BLaER1 treated with 17β-estradiol and CSF1 and Interleukin-3, amounts not matched to agents 10 nM and 100 nM (cell line): Measurements from ENCODE around the gene RPL22.
A peak's percentile ranks its signal among the peaks of the same experiment; 100 is the strongest.

Source experiments
- H3K27ac ChIP-seq, 11 experiments: shearing (Covaris generic); formaldehyde crosslinking; 2 replicates each; pipeline ENCODE4 v1.8.1; 2022
- H3K27me3 ChIP-seq, 11 experiments: shearing (Covaris generic); formaldehyde crosslinking; 2 replicates each; pipeline ENCODE4 v1.8.1; 2022
- H3K36me3 ChIP-seq, 11 experiments: shearing (Covaris generic); formaldehyde crosslinking; 2 replicates each; pipeline ENCODE4 v1.8.1; 2022
- H3K4me1 ChIP-seq, 10 experiments: shearing (Covaris generic); formaldehyde crosslinking; 2 replicates each; pipeline ENCODE4 v1.8.1; 2022
- H3K4me2 ChIP-seq, 11 experiments: shearing (Covaris generic); formaldehyde crosslinking; 2 replicates each; pipeline ENCODE4 v1.8.1; 2022
- H3K4me3 ChIP-seq, 10 experiments: shearing (Covaris generic); formaldehyde crosslinking; 2 replicates each; pipeline ENCODE4 v1.8.1; 2022
- H3K9ac ChIP-seq, 11 experiments: shearing (Covaris generic); formaldehyde crosslinking; 2 replicates each; pipeline ENCODE4 v1.8.1; 2022
- H3K9me3 ChIP-seq, 11 experiments: shearing (Covaris generic); formaldehyde crosslinking; replicated peaks in 1 of 11; 2 replicates each; pipeline ENCODE4 v1.8.1; 2022
- H4K20me1 ChIP-seq, 11 experiments: shearing (Covaris generic); formaldehyde crosslinking; 2 replicates each; pipeline ENCODE4 v1.8.1; 2022
- Cebpa-rat ChIP-seq, 11 experiments: shearing (Covaris generic); IDR thresholded peaks; 2 replicates each; pipeline ENCODE4 v1.8.1; 2022

Gene RPL22

DNA sequence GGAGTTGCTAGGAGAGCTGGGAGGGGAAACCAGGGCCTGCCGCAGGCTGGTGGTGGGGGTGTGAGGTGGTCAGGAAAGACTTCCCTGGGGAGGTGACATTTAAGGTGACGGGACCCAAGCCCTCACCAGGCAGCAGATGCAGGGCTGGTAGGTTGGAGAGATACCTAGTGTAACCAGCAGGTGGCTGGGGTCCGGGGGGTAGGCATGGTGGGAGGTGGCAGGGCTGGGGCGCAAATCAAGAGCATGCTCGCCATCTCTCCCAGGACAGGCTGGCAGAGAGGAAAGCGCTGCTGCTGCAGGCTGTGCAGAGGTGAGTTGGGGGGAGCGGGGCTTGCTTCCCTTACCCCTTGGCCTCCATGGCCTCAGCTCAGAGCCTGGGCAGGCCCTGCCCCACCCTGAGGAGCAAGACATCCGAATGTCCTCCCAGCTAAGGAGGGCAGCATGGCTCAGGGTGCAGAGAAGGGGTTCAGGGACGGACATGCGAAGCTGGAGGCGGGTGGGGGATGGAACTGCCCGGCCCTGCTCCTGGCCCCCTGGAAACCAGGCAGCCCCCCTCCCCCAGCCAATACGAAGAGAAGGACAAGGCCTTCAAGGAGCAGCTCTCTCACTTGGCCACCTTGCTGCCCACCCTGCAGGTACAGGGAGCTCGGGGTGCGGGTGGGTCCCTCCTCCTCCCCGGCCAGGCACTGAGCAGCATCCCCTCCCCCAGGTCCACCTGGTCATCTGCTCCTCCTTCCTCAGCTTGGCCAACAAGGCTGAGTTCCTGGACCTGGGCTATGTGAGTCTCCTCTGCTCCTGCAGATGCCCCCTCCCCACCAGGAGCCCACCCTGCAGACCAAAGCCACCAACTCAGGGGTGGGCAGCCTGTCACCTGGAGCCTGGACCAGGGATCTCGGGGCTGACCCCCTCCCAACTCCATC is 10.5 kb upstream of the RPL22 start:
- peaks cover 0 to 12% (median 0%) of the 10 kb centered on the region in 11 experiments; a peak in 3 of 22 replicates for H4K20me1 ChIP-seq
- H3K9ac ChIP-seq = peak overlapping the region in 5 of 11 experiments; percentile 28 to 59 (median 45); a peak in 5 of 22 replicates
- H3K27me3 ChIP-seq = peaks cover 39 to 50% (median 46%) of the 10 kb centered on the region in 11 experiments
- H3K4me3 ChIP-seq = peak overlapping the region in 7 of 10 experiments; percentile 26 to 46 (median 39); a peak in 5 of 20 replicates
- H3K9me3 ChIP-seq = peaks cover 0 to 11% (median 8%) of the 10 kb centered on the region in 11 experiments; a peak in 12 of 22 replicates
- peaks cover 39 to 66% (median 60%) of the 10 kb centered on the region in 10 experiments for H3K4me1 ChIP-seq
- peak overlapping the region; percentile 77 to 94 (median 86) for H3K4me2 ChIP-seq
- TF ChIP-seq Cebpa-rat (IDR thresholded peaks at IDR 0.05) = no peak
- H3K36me3 ChIP-seq = no peaks in the 10 kb centered on the region
- H3K27ac ChIP-seq = no peak overlapping the region

DNA sequence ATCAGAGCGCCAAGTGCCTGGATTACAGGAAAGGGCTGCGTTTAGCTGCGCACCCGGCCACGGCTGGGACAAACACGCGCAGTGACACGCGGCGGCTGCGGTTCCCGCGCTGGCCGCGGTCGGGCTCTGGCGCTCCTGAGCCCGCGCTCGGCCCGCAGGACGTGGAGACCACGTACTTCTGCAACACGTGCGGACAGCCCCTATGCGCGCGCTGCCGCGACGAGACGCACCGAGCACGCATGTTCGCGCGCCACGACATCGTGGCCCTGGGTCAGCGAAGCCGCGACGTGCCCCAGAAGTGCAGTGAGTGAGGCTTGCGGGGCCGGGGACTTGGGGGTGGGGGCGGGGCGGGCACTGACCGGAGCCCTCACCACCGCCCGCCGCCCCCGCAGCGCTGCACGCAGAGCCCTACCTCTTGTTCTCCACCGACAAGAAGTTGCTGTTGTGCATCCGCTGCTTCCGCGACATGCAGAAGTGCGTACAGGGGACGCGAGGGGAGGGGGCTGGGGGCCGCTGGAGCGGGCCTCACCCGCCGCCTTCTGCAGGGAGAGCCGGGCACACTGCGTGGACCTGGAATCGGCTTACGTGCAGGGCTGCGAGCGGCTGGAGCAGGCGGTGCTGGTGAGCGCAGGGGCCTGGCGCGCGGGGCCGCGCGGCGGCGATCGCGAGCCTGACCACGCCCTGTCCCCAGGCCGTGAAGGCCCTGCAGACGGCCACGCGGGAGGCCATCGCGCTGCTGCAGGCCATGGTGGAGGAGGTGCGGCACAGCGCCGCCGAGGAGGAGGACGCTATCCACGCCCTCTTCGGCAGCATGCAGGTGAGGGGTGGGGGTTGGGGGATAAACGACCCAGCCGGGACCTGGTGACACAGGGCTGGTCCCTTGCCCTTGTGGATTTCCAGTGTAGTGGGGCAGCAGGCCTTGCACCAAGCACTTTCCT is 9.6 kb upstream of the RPL22 start:
- H3K4me3 ChIP-seq = peak overlapping the region in 9 of 10 experiments; percentile 26 to 50 (median 39); a peak in 9 of 20 replicates
- H3K9ac ChIP-seq = peak overlapping the region in 5 of 11 experiments; percentile 28 to 59 (median 45); a peak in 5 of 22 replicates
- peak overlapping the region; percentile 77 to 94 (median 86) for H3K4me2 ChIP-seq
- peaks cover 45 to 59% (median 55%) of the 10 kb centered on the region in 11 experiments for H3K27me3 ChIP-seq
- no peak for TF ChIP-seq Cebpa-rat (IDR thresholded peaks at IDR 0.05)
- H3K27ac ChIP-seq = no peak overlapping the region
- peaks cover 0 to 8% (median 5%) of the 10 kb centered on the region in 11 experiments; a peak in 12 of 22 replicates for H3K9me3 ChIP-seq
- peaks cover 39 to 66% (median 60%) of the 10 kb centered on the region in 10 experiments for H3K4me1 ChIP-seq
- peaks cover 0 to 12% (median 0%) of the 10 kb centered on the region in 11 experiments; a peak in 3 of 22 replicates for H4K20me1 ChIP-seq
- no peaks in the 10 kb centered on the region for H3K36me3 ChIP-seq

DNA sequence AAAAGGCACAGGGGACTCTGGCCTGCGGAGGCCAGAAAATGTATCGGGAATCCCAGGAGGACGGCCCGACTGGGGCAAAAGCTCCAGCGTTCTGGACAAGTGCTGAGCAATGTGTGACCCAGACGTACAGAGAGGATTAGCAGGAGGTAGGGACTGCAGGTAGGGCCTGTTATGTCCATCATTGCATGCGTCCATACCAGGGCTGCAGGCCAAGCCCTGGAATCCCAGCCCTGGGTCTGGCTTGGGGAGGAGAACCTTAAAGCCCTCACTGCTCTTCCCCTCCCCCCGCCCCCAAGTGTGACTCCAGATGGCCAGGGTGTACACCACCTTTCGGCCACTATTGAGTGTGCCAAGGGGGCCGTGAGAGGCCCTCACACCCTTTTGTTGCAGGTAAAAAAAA is 8.5 kb upstream of the RPL22 start:
- Histone ChIP-seq H3K4me1 (peaks cover 36 to 61% (median 54%) of the 10 kb centered on the region in 10 experiments), H4K20me1 (peaks cover 0 to 12% (median 0%) of the 10 kb centered on the region in 11 experiments; a peak in 3 of 22 replicates), H3K4me3 (no peak overlapping the region), H3K9ac (no peak overlapping the region), H3K9me3 (no peaks in the 10 kb centered on the region), H3K4me2 (no peak overlapping the region), H3K27me3 (peaks cover 45 to 62% (median 56%) of the 10 kb centered on the region in 11 experiments), H3K36me3 (no peaks in the 10 kb centered on the region), H3K27ac (no peak overlapping the region)
- TF ChIP-seq Cebpa-rat (IDR thresholded peaks at IDR 0.05) = no peak

DNA sequence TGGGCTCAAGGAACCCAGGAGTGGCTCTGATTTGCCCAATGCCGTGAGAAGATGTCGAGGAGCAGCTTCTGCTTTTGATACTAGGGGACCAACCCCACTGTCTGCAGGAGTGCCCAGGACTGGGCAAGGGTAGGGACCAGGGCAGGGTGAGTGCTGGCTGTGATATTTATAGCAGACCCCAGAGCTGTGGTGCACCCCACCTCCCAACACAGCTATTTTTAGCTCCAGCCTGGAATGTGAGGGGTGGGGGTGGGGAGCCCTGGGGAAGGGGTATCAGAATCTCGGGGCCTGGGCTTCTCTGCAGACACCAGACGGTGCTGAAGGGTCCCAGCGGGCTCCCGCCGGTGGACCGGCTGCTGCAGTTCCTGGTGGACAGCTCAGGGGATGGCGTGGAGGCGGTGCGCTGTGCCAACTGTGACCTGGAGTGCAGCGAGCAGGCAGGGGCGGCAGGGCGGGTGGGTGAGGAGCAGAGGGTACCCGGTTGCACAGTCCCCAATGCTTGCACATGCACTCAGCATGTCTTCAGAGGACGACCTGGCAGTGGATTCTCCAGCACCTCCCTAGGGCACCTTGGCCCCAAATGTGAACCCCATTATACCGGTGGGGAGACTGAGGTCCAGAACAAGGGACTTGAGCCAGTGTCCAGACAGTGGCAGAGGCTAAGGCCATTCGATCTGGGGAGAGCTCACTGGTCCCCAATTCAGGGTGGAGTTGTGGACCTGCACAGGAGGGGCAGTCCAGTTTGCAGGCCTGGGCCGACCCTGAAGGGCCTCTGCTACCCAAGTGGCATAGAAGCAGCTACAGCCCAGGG is 7.9 kb upstream of the RPL22 start:
- no peaks in the 10 kb centered on the region for H3K36me3 ChIP-seq
- 0 out of 22 replicates have a peak overlapping the region, but pooled peaks of 2 of the 11 experiments have one; percentile 94 to 98 for H3K4me2 ChIP-seq
- H3K9ac ChIP-seq = no peak overlapping the region
- no peaks in the 10 kb centered on the region for H3K9me3 ChIP-seq
- H3K27me3 ChIP-seq = peaks cover 45 to 62% (median 56%) of the 10 kb centered on the region in 11 experiments
- TF ChIP-seq Cebpa-rat (IDR thresholded peaks at IDR 0.05) = no peak
- H3K4me1 ChIP-seq = peaks cover 30 to 54% (median 47%) of the 10 kb centered on the region in 10 experiments
- H3K4me3 ChIP-seq = no peak overlapping the region
- no peak overlapping the region for H3K27ac ChIP-seq
- H4K20me1 ChIP-seq = peaks cover 0 to 12% (median 0%) of the 10 kb centered on the region in 11 experiments; a peak in 3 of 22 replicates

DNA sequence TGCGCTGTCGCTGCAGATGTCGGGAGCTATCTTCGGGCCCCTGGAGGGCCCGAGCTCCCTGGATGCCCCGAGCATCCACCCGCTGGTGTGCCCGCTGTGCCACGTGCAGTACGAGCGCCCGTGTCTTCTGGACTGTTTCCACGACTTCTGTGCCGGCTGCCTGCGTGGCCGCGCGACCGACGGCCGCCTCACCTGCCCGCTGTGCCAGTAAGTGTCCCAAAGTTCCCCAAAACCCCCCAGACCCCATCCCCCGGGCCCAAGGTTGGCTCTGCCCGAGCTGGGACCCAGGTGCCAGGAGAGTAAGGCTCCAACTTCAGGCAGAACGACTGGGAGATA is 7.1 kb upstream of the RPL22 start:
- Histone ChIP-seq H4K20me1 (peaks cover 0 to 8% (median 0%) of the 10 kb centered on the region in 11 experiments; a peak in 3 of 22 replicates), H3K4me1 (peaks cover 25 to 46% (median 39%) of the 10 kb centered on the region in 10 experiments), H3K4me3 (peak overlapping the region; percentile 38 to 70 (median 56); a peak in 19 of 20 replicates), H3K27me3 (peaks cover 45 to 62% (median 56%) of the 10 kb centered on the region in 11 experiments), H3K36me3 (no peaks in the 10 kb centered on the region), H3K27ac (no peak overlapping the region), H3K4me2 (peak overlapping the region; percentile 72 to 98 (median 88)), H3K9ac (peak overlapping the region in 8 of 11 experiments; percentile 39 to 71 (median 56); a peak in 13 of 22 replicates), H3K9me3 (no peaks in the 10 kb centered on the region)
- no peak for TF ChIP-seq Cebpa-rat (IDR thresholded peaks at IDR 0.05)

DNA sequence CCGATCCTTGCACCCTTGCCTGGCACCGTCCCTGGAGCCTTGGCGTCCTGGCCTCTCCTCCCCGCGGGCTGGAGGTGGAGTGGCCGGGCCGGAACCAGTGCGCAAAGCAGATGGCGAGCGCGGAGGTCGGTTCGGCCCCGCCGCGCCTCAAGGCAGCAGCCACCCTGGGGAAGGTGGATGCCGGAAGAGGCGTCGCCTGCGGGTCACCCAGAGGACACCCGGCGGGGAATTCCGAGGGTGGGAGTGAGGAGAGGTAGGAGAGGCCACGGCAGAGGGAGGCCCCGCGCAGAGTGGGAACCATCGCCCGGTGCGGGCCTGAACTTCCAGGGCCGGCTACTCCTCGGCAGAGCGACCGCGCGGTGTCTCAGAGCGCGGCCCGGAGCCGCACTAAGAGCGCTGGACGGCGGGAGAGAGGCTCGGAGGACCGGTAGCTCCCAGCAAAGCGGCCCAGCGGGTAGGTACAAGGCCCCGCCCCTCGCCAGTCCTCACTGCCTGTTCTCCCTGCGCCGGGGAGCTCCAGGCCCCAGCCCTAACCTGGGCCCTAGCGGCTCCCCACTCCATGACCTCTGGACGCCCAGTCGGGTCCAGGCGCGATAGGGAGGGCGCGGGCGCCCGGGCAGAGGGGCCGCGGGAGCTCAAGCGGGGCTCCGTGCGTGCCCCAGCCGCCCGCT is 6.6 kb upstream of the RPL22 start, which contains the start of gene RNF207:
RNF207 (plus strand) TSS at position 271 of the 671 bp plus-strand sequence. CDS start 417 bp downstream, outside the sequence.
- Histone ChIP-seq H4K20me1 (peaks cover 0 to 8% (median 0%) of the 10 kb centered on the region in 11 experiments; a peak in 3 of 22 replicates), H3K4me2 (peak within 1 kb of the TSS; percentile 72 to 98 (median 88))

DNA sequence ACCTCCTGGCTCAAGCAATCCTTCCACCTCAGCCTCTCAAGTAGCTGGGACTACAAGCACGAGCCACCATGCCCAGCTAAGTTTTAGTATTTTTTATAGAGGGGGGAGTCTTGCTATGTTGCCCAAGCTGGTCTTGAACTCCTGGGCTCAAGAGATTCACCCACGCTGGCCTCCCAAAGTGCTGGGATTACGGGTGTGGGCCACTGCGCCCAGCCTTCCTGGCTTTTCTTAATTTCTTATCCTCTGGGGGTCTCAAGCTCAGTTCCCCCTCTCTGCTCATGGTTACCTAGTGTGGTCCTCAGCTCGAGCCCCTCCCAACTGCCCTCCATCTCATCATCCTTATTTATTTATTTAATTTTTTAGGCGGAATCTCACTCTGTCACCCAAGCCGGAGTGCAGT is 2.9 kb upstream of the RPL22 start:
- no peak overlapping the region for H3K9ac ChIP-seq
- no peak overlapping the region for H3K27ac ChIP-seq
- H3K27me3 ChIP-seq = peaks cover 29 to 36% (median 33%) of the 10 kb centered on the region in 11 experiments
- peaks cover 8 to 28% (median 13%) of the 10 kb centered on the region in 11 experiments; a peak in 20 of 22 replicates for H4K20me1 ChIP-seq
- H3K4me1 ChIP-seq = peaks cover 32 to 38% (median 35%) of the 10 kb centered on the region in 10 experiments
- no peak overlapping the region for H3K4me3 ChIP-seq
- no peak overlapping the region for H3K4me2 ChIP-seq
- H3K9me3 ChIP-seq = no peaks in the 10 kb centered on the region
- TF ChIP-seq Cebpa-rat (IDR thresholded peaks at IDR 0.05) = no peak
- H3K36me3 ChIP-seq = peaks cover 2 to 9% (median 8%) of the 10 kb centered on the region in 11 experiments; a peak in 21 of 22 replicates

More for the DNA sequence above, 6.6 kb upstream of the RPL22 start, which contains the start of gene RNF207:
- H3K27ac ChIP-seq = peak within 1 kb of the TSS in 5 of 11 experiments; percentile 5 to 20 (median 10); a peak in 4 of 22 replicates
- peaks cover 25 to 42% (median 35%) of the 10 kb centered on the region in 10 experiments for H3K4me1 ChIP-seq
- peaks cover 45 to 62% (median 56%) of the 10 kb centered on the region in 11 experiments for H3K27me3 ChIP-seq
- peak within 1 kb of the TSS; percentile 38 to 70 (median 56) for H3K4me3 ChIP-seq
- no peaks in the 10 kb centered on the region for H3K36me3 ChIP-seq
- no peaks in the 10 kb centered on the region for H3K9me3 ChIP-seq
- TF ChIP-seq Cebpa-rat (IDR thresholded peaks at IDR 0.05) = no peak
- peak within 1 kb of the TSS; percentile 15 to 71 (median 56); a peak in 20 of 22 replicates for H3K9ac ChIP-seq
